Stimulated activated CD8-positive, alpha-beta memory T cell treated with anti-CD3 and anti-CD28 coated beads, Interleukin-4, amount 100 ng/mL, for 24 hours (primary cell): Measurements from ENCODE around the gene SLX4IP.

ENCODE experiments used
- DNase-seq: peaks from one replicate; pipeline ENCODE4 v3.0.0-alpha.2; 2020; ENCODE audit warnings: low read depth

The SLX4IP gene

GRCh38 chr20:10635476-10636208 lies 200.5 kb downstream of the SLX4IP start:
- DNase-seq, result no peak

- no peak for DNase-seq
Observed at GRCh38 chr20:10636326-10636818, 201.3 kb downstream of the SLX4IP start.

GRCh38 chr20:10637031-10637559 lies 202.0 kb downstream of the SLX4IP start:
- no peak for DNase-seq

- DNase-seq, result no peak
Observed at GRCh38 chr20:10637563-10637962, 202.5 kb downstream of the SLX4IP start.

GRCh38 chr20:10639077-10639736 lies 204.1 kb downstream of the SLX4IP start:
- no peak for DNase-seq

- no peak for DNase-seq
Observed at GRCh38 chr20:10639737-10640556, 204.8 kb downstream of the SLX4IP start.

- DNase-seq, result no peak
Observed at GRCh38 chr20:10640897-10641296, 205.8 kb downstream of the SLX4IP start.

GRCh38 chr20:10641467-10641866 lies 206.4 kb downstream of the SLX4IP start:
- no peak for DNase-seq

- DNase-seq, result no peak
Observed at GRCh38 chr20:10641893-10642292, 206.8 kb downstream of the SLX4IP start.

- DNase-seq, result no peak
Observed at GRCh38 chr20:10642856-10643559, 207.9 kb downstream of the SLX4IP start.

- no peak for DNase-seq
Observed at GRCh38 chr20:10643560-10643873, 208.4 kb downstream of the SLX4IP start.

GRCh38 chr20:10644458-10645204 lies 209.5 kb downstream of the SLX4IP start:
- no peak for DNase-seq

- DNase-seq, result no peak
Observed at GRCh38 chr20:10645205-10645570, 210.1 kb downstream of the SLX4IP start.

GRCh38 chr20:10646006-10646405 lies 210.9 kb downstream of the SLX4IP start:
- no peak for DNase-seq

- no peak for DNase-seq
Observed at GRCh38 chr20:10646886-10647420, 211.8 kb downstream of the SLX4IP start.

- DNase-seq, result no peak
Observed at GRCh38 chr20:10647471-10647870, 212.4 kb downstream of the SLX4IP start.

GRCh38 chr20:10647909-10648308 lies 212.8 kb downstream of the SLX4IP start:
- no peak for DNase-seq

GRCh38 chr20:10648651-10649050 lies 213.5 kb downstream of the SLX4IP start:
- DNase-seq, result no peak

- DNase-seq, result no peak
Observed at GRCh38 chr20:10649080-10649796, 214.1 kb downstream of the SLX4IP start.

- no peak for DNase-seq
Observed at GRCh38 chr20:10649797-10650160, 214.7 kb downstream of the SLX4IP start.
